22Rv1 (cell line): ENCODE results near the gene ANKK1.

Experiments
- H3K27ac ChIP-seq: fragments of 450-650 bp; 2 replicates; pipeline ENCODE4 v1.5.1; 2017
- CTCF ChIP-seq: fragments of 450-650 bp; IDR thresholded peaks from 2 replicates; pipeline ENCODE4 v1.5.1; 2017; ENCODE audit warnings: mild to moderate bottlenecking
- ZFX ChIP-seq: fragments of 450-650 bp; IDR thresholded peaks from 2 replicates; pipeline ENCODE4 v1.6.1; 2017; ENCODE audit warnings: antibody characterized with exemption, borderline replicate concordance

Gene ANKK1

GRCh38 chr11:113398669-113399430 lies 11.3 kb downstream of the ANKK1 start:
- TF ChIP-seq ZFX (no peak), CTCF (no peak)

GRCh38 chr11:113400631-113401230 lies 13.2 kb downstream of the ANKK1 start:
- H3K27ac ChIP-seq: no peak overlapping the region
- TF ChIP-seq ZFX (no peak), CTCF (no peak)

More at GRCh38 chr11:113398669-113399430, 11.3 kb downstream of the ANKK1 start:
- H3K27ac ChIP-seq: no peak overlapping the region

- H3K27ac ChIP-seq: no peak overlapping the region
- no peak for TF ChIP-seq CTCF
- TF ChIP-seq ZFX: no peak
These were observed 14.1 kb downstream of the ANKK1 start for GRCh38 chr11:113401718-113402117.

GRCh38 chr11:113404859-113405430 lies 17.4 kb downstream of the ANKK1 start:
- no peak for TF ChIP-seq CTCF
- no peak for TF ChIP-seq ZFX
- H3K27ac ChIP-seq: no peak overlapping the region

GRCh38 chr11:113405724-113406478 lies 18.3 kb downstream of the ANKK1 start:
- no peak for TF ChIP-seq CTCF
- TF ChIP-seq ZFX: no peak

GRCh38 chr11:113407163-113407562 lies 19.6 kb downstream of the ANKK1 start:
- TF ChIP-seq CTCF: no peak
- no peak for TF ChIP-seq ZFX
- H3K27ac ChIP-seq: no peak overlapping the region

More at GRCh38 chr11:113405724-113406478, 18.3 kb downstream of the ANKK1 start:
- no peak overlapping the region for H3K27ac ChIP-seq

GRCh38 chr11:113408206-113408605 lies 20.6 kb downstream of the ANKK1 start:
- TF ChIP-seq ZFX (no peak), CTCF (no peak)
- H3K27ac ChIP-seq: no peak overlapping the region
